ENCODE measurements around the gene ZNF544.

GRCh38 chr19:58209577-58209976 lies 19.1 kb upstream of the ZNF544 start:
- TF ChIP-seq POLR2A (IDR thresholded peaks at IDR 0.05): no peak
- no peak for TF ChIP-seq CTCF (IDR thresholded peaks at IDR 0.05)
